Activated T-helper 9 cell treated with anti-CD3 and anti-CD28 coated beads, Interleukin-2, amount 50 U/mL, for 16 hours (primary cell): Measurements from ENCODE around the gene EEF2K.

Experiments
- DNase-seq: peaks from one replicate; pipeline ENCODE4 v3.0.0-alpha.2; 2020; ENCODE audit warnings: low read depth

EEF2K gene

GRCh38 chr16:22252317-22252716 is 46.2 kb downstream of the EEF2K start:
- DNase-seq: no peak

DNA sequence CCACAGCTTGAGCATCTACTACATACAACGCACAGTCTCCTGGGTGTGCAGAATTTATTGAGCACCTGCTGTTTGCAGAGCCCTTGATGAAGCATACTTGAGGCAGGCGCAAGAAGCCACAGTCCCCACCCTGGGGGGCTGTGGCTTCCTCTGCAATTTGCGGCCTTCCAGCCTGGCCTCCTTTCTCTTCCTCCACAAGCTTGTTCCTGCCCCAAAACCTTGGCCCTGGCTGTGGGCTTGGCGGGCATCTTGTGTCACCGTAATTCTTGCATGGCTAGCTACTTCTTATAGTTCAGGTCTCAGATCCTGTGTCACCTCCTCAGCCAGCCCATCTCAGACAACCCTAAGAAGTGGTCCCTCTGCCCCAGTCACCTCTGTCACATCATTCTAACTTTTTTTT is 47.2 kb downstream of the EEF2K start:
- no peak for DNase-seq

- DNase-seq: no peak
These were observed 49.3 kb downstream of the EEF2K start for GRCh38 chr16:22255335-22255734.

DNA sequence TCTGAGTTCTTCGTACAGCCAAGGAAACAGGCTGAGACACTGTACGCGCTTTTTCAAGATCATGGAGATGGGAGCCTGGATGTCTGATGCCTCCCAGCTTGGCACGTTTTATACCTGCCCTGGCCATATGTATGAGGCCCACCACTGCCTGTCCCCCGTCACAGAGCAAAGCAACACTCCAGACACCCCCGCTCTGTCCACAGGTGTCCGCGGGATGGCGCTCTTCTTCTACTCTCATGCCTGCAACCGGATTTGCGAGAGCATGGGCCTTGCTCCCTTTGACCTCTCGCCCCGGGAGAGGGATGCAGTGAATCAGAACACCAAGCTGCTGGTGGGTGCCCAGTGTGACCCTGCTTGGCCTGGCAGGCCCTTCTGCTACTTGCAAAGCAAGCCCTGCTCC is 51.4 kb downstream of the EEF2K start:
- DNase-seq: no peak

DNA sequence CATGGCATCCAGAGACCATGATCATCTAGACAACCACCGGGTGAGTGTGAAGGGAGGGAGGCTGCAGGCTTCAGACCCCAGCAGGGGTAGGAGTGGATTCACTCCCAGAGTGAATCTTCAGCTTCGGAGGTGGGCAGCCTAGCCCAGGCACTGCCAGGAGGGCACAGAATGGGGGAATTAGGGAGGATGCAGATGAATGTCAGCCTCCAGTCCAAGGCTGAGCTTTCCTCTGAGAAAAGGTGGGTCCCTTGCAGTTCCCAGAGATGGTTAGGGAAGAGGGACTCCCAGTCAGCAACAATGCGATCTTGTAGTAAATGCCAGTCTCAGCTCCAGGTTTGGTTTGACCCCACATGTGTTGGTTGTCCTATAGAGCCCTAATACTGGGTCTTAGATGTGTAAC is 54.4 kb downstream of the EEF2K start:
- DNase-seq: no peak

GRCh38 chr16:22262460-22262859 is 56.4 kb downstream of the EEF2K start:
- no peak for DNase-seq

DNA sequence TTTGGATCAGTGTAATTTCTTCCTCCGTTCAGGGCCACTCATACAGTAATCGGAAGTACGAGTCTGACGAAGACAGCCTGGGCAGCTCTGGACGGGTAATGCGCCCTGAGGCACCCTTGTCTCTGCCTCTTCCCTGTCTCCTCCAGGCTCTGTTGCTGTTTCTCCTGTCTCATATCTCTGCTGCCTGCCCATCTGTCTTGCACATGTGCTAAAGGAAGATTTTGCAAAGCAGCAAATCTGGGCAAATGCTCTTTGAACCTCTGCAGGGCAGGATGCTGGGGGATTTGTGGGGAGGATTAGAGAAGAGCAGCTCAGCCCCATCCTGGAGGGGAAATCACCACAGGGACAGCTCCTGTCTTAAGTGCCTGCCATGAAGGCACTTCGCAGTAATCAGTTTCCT is 58.7 kb downstream of the EEF2K start:
- DNase-seq: no peak

DNA sequence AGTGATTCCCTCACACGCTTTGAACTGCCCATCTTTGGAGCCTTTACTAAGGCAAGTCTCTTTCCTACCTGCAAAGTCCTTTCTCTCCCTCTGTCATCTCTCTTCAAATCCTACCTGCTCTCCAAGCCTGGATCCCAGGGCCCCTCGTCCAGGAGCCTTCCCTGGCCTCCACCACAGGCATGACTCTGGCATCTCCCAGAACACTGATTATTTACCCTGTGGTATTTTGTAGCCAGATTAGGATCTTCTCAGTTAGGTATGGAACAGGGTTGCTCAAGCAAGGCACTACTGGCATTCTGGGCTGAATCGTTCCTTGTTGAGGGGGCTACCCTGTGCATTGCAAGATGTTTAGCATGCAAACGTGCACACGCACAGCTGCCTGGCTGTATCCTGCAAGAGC is 59.3 kb downstream of the EEF2K start:
- DNase-seq: no peak

DNA sequence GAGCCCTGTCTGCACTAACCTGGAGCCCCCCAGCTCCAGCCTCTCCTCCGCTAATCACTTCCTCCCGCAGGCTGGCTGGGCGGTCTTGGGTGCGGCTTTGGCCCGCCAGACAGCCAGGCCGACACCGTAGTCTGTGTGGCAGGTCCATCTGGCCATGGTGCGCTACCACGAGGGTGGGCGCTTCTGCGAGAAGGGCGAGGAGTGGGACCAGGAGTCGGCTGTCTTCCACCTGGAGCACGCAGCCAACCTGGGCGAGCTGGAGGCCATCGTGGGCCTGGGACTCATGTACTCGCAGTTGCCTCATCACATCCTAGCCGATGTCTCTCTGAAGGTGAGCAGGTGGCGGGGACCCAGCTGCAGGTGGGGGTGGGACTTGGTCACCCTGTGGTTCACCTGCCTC is 60.5 kb downstream of the EEF2K start:
- DNase-seq: no peak

DNA sequence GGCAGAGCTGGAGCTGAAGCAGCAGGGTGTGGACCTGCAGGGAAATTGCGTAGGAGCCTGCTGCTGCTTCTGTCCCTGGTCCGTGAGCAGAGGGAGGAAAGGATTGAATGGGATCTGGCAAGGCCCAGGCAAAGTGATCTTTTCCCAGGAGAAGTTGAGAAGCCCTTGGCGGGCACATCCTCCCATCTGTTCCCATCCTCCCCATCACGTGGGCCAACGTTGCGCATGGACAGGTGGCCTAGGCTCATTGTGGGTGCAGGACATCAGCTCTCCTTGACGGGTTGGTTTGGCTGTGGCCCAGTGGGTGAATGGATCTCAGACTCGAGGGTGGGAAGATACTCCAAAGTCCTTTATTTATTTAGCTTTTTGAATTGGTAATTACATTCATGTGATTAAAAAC is 61.7 kb downstream of the EEF2K start:
- DNase-seq: no peak

- DNase-seq: no peak
These were observed 64.4 kb downstream of the EEF2K start for GRCh38 chr16:22270525-22270924.

GRCh38 chr16:22272870-22273650 is 67.0 kb downstream of the EEF2K start:
- no peak for DNase-seq

DNA sequence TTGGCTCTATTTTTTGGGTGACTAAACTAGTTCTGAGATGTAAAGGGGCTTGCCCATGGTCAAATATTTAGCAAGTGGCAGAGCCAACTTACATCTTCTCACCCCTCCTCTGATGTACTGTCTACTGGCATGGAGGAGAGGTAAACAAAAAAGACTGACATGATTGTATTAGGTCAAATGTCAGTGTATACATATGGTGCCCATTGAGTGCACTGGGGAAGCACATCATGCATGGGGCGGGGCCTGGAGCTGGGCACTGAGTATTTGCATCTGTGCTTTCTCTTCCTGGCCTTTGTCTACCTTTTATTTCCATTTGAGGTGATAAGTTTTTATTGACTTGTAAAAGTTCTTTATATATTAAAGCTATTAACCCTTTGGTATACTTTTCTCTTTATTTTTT is 68.8 kb downstream of the EEF2K start:
- no peak for DNase-seq

GRCh38 chr16:22278441-22279230 is 72.6 kb downstream of the EEF2K start:
- no peak for DNase-seq

DNA sequence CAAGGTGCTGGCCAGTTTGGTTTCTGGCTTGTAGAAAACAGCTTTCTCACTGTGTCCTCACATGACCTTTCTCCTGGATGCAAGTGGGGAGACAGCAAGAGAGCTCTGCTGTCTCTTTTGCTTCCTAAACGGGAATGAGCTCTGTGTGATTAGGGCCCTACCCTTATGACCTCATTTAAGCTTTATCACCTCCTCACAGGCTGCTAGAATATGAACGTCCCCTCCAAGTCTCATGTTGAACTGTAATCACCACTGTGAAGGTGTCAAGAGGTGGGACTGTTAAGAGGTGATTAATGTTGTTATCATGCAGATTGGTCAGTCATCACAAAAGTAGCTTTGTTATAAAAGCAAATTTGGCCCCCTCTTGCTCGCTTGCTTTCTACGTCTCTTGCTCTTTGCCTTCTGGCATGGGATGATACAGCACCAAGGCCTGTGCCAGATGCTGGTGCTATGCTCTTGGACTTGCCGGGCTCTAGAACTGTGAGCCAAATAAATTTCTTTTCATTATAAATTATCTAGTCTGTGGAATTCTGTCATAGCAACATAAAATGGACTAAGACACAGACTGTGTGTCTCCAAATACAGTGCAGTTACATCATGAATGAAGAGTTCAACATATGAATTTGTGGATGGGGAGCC is 76.3 kb downstream of the EEF2K start:
- no peak for DNase-seq

- DNase-seq: no peak
These were observed 78.6 kb downstream of the EEF2K start for GRCh38 chr16:22284637-22285036.

DNA sequence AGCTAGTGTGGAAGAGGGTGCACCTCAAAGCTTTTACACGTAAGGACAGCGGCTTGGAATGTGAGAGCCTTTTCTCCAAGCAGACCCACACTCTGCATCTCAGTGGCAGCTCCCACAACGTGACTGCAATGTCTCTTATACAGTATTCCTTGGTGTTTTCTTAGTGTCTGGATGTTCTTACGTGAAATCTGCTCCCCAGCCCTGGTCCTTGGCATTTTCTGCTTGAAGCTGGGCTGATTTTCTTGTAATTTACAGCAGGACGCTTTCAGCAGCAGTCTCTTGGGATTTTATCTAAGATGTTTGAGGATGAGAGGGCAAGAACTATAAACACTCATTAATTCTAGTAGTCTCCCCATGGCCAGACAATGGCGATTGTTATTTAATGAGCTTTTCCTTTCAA is 79.0 kb downstream of the EEF2K start:
- no peak for DNase-seq

DNA sequence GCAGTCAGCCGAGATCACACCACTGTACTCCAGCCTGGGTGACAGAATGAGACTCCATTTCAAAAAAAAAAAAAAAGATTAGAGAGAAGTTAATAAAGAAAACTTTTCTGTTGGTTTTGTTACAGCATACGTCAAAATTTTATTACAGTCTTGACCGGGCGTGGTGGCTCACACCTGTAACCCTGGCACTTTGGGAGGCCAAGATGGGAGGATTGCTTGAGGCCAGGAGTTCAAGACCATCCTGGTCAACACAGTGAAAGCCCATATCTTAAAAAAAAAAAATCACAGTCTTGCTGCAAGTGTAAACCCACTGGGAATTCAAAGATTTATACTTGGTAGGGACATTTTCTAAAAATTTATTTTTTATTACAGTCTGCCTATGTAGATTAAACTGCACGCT is 84.9 kb downstream of the EEF2K start:
- no peak for DNase-seq

DNA sequence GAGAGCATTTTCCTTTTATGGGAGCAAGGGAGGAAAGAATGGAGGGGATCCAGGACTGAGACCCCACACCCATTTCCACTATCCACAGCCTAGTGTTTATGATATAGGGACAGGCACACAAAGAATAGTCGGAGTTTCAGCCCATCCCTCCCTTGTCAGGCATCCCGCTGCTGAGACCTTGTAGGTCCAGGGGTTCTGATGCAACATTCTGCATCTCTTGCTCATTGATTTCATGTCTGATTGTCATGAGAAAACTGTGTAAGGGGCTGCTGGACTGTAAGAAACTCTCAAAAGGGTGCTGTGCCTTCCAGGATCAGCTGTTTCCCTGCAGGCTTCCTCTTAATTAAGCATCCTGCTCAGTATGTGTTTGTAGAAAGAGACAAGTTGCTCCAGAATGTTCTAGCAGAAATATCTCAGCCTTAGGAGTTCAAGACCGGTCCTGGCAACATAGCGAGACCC is 85.8 kb downstream of the EEF2K start:
- DNase-seq: no peak

DNA sequence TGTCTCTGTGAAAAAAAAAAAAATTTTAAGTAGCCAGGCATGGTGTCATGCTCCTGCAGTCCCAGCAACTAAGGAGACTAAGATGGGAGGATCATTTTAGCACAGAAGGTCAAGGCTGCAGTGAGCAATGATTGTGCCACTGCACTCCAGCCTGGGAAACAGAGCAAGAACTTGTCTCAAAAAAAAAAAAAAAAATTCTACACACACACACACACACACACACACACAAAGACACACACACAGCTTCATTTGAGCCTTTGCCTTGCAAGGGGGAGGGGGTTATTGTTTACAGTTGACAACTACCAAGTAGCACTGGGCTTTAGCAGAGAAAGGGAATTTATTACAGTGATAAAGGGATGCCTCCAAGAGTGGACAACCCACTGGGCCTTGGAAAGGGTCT is 86.2 kb downstream of the EEF2K start:
- DNase-seq: no peak

DNA sequence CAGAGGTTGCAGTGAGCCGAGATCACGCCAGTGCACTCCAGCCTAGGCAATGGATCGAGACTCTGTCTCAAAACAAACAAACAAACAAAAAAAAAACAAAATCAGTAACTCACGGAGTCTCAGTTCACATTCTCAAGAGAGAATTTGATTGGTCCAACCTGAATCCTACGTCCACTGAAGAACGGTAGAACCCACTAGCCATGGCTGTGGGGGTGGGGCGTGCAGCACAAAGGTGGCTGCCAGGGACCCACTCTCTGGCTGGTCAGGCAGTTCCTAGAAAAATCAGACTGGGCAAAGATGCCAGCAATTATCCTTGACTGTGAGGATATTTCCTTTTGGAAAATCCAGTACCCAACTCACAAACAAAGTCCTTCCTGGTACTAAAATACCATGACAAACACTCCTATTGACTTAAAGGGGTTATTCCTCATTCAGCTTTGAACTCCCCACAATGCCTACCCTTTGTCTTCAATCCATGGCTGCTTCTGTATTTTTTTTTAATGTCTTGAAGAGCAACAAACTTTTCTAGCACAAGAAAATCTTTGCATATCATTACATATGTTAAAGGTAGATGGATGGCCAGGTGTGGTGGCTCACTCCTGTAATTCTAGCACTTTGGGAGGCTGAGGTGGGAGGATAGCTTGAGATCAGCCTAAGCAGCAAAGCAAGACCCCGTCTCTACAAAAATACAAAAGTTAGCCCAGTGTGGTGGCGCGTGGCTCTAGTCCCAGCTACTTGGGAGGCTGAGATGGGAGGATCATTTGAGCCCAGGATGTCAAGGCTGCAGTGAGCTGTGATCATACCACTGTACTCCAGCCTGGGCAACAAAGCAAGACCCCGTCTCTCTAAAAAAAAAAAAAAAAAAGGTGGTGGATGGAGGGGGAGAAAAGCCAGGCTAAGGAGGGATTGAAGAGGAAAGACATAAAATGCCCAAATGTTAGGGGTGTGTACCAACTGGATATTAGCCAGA is 87.3 kb downstream of the EEF2K start:
- no peak for DNase-seq
